HEK293T (cell line): ENCODE results near the gene PCDHGB4.
A peak's percentile ranks its signal among the peaks of the same experiment; 100 is the strongest.
"Not testable (repeated sequence)": the region's sequence is repeated elsewhere in the genome, so short reads cannot be mapped to it uniquely, and the experiment has no call there.

Source experiments
- CTCF ChIA-PET: fragments of 350-600 bp; formaldehyde crosslinking; extraction: SDS; loops from one replicate; lab custom pipeline; 2021; ENCODE audit warnings: antibody characterized with exemption, inconsistent platforms; lab: Yijun Ruan, JAX
- POLR2A ChIA-PET: fragments of 350-600 bp; formaldehyde crosslinking; extraction: SDS; loops from one replicate; lab custom pipeline; 2020; ENCODE audit warnings: antibody characterized with exemption, inconsistent platforms; lab: Yijun Ruan, JAX
- DNase-seq: peaks from one replicate; pipeline ENCODE4 v3.0.0; 2012; ENCODE audit warnings: mixed read lengths; ENCODE audit errors: extremely low spot score
- ARNT ChIP-seq: fragments of 450-650 bp; IDR thresholded peaks from 2 replicates; pipeline ENCODE4 v1.6.1; 2017; ENCODE audit warnings: mild to moderate bottlenecking
- BHLHE40 ChIP-seq: fragments of 450-650 bp; IDR thresholded peaks from 2 replicates; pipeline ENCODE4 v1.6.1; 2016; ENCODE audit warnings: mild to moderate bottlenecking, moderate library complexity, borderline replicate concordance
- CTBP1 ChIP-seq: fragments of 450-650 bp; IDR thresholded peaks from 2 replicates; pipeline ENCODE4 v1.6.1; 2016; ENCODE audit warnings: borderline replicate concordance
- ELF4 ChIP-seq: fragments of 450-650 bp; IDR thresholded peaks from 2 replicates; pipeline ENCODE4 v1.6.1; 2017; ENCODE audit warnings: antibody characterized with exemption
- FOXA1 ChIP-seq: fragments of 450-650 bp; IDR thresholded peaks from 2 replicates; pipeline ENCODE4 v1.6.1; 2016; ENCODE audit warnings: mild to moderate bottlenecking
- FOXK2 ChIP-seq: fragments of 450-650 bp; IDR thresholded peaks from 2 replicates; pipeline ENCODE4 v1.6.1; 2016; ENCODE audit warnings: mild to moderate bottlenecking
- FOXM1 ChIP-seq: fragments of 450-650 bp; IDR thresholded peaks from 2 replicates; pipeline ENCODE4 v1.6.1; 2017; ENCODE audit warnings: mild to moderate bottlenecking, borderline replicate concordance
- HDGF ChIP-seq: fragments of 450-650 bp; IDR thresholded peaks from 2 replicates; pipeline ENCODE4 v1.6.1; 2017; ENCODE audit warnings: antibody characterized with exemption, borderline replicate concordance
- L3MBTL2 ChIP-seq: fragments of 450-650 bp; conservative IDR thresholded peaks from 2 replicates; pipeline ENCODE4 v1.6.1; 2016; ENCODE audit warnings: mild to moderate bottlenecking
- LEF1 ChIP-seq: fragments of 450-650 bp; IDR thresholded peaks from 2 replicates; pipeline ENCODE4 v1.6.1; 2017; ENCODE audit warnings: mild to moderate bottlenecking, borderline replicate concordance
- NFRKB ChIP-seq: fragments of 450-650 bp; IDR thresholded peaks from 2 replicates; pipeline ENCODE4 v1.6.1; 2016; ENCODE audit warnings: mild to moderate bottlenecking, moderate library complexity
- PKNOX1 ChIP-seq: fragments of 450-650 bp; IDR thresholded peaks from 2 replicates; pipeline ENCODE4 v1.6.1; 2016
- SP1 ChIP-seq: fragments of 450-650 bp; IDR thresholded peaks from 2 replicates; pipeline ENCODE4 v1.6.1; 2017
- SUZ12 ChIP-seq: fragments of 450-650 bp; IDR thresholded peaks from 2 replicates; pipeline ENCODE4 v1.6.1; 2016; ENCODE audit warnings: mild to moderate bottlenecking
- TARDBP ChIP-seq: fragments of 450-650 bp; IDR thresholded peaks from 2 replicates; pipeline ENCODE4 v1.6.1; 2016
- ZNF384 ChIP-seq: fragments of 450-650 bp; IDR thresholded peaks from 2 replicates; pipeline ENCODE4 v1.6.1; 2016

The PCDHGB4 gene

GRCh38 chr5:141366016-141366896 is 21.2 kb upstream of the PCDHGB4 start:
- TF ChIP-seq ARNT (no peak), CTBP1 (no peak), BHLHE40 (no peak), HDGF (no peak), SP1 (no peak), FOXK2 (no peak), PKNOX1 (no peak), NFRKB (no peak), SUZ12 (no peak), FOXA1 (no peak), L3MBTL2 (no peak), ELF4 (no peak), FOXM1 (no peak), LEF1 (no peak), TARDBP (no peak), ZNF384 (no peak)
- CTCF ChIA-PET = no interaction called here
- no peak for DNase-seq
- POLR2A ChIA-PET = no interaction called here

GRCh38 chr5:141369994-141370848 is 17.3 kb upstream of the PCDHGB4 start, which contains the start of gene PCDHGB3:
Gene PCDHGB3, plus strand, starts transcription at chr5:141370242. Its CDS starts 153 bp downstream, at chr5:141370395.
- TF ChIP-seq FOXA1 = no peak
- no peak for TF ChIP-seq ZNF384
- no peak for TF ChIP-seq PKNOX1
- no peak for TF ChIP-seq SUZ12
- no peak for TF ChIP-seq HDGF
- no peak for TF ChIP-seq TARDBP
- no peak for TF ChIP-seq ARNT
- peak; percentile 48 for DNase-seq
- POLR2A ChIA-PET = no interaction called here
- CTCF ChIA-PET = interaction anchor here (0.6 to 1.7 kb wide), 4 partner anchors 51 to 194 kb away, joined by 3 to 6 read pairs (median 4); partner anchors contain the start of gene PCDHGA11

- POLR2A ChIA-PET = no interaction called here
- DNase-seq = no peak
- CTCF ChIA-PET = no interaction called here
- TF ChIP-seq ZNF384 (no peak), L3MBTL2 (no peak), SP1 (no peak), HDGF (no peak), PKNOX1 (no peak), BHLHE40 (no peak), FOXA1 (no peak), FOXM1 (no peak), TARDBP (no peak), ARNT (no peak)
These were observed 15.7 kb upstream of the PCDHGB4 start for GRCh38 chr5:141371572-141372475.

- ChIA-PET POLR2A (no interaction called here), CTCF (interaction anchor here (0.7 to 0.9 kb wide), 3 partner anchors 9 to 194 kb away, joined by 3 to 4 read pairs (median 3); partner anchors contain the start of gene PCDHGA7)
- peak; percentile 15 for DNase-seq
- TF ChIP-seq HDGF (no peak), ARNT (no peak)
These were observed 13.7 kb upstream of the PCDHGB4 start, which contains the start of gene PCDHGA6 for GRCh38 chr5:141373673-141374317. Gene PCDHGA6, plus strand, starts transcription at chr5:141373891. Its CDS starts 193 bp downstream, at chr5:141374084.

- no peak for DNase-seq
- ChIA-PET POLR2A (no interaction called here), CTCF (interaction anchor here (0.7 to 0.8 kb wide), 2 partner anchors 8 to 193 kb away, joined by 3 to 4 read pairs; partner anchors contain the start of gene PCDHGA7)
- TF ChIP-seq L3MBTL2 (no peak), FOXK2 (no peak), PKNOX1 (no peak), ARNT (no peak), NFRKB (no peak), BHLHE40 (no peak), SP1 (no peak), FOXM1 (no peak), TARDBP (no peak)
These were observed 12.9 kb upstream of the PCDHGB4 start for GRCh38 chr5:141374627-141375026.

GRCh38 chr5:141375444-141376155 is 11.9 kb upstream of the PCDHGB4 start:
- DNase-seq, CTCF ChIA-PET: not testable (repeated sequence)

More at GRCh38 chr5:141375444-141376155, 11.9 kb upstream of the PCDHGB4 start:
- POLR2A ChIA-PET = not testable (repeated sequence)
